ENCODE data around the gene FNBP1. TPM values are rescaled to one million over a fixed set of nuclear protein-coding genes. Genes with fewer than 3 reads are reported as not detected.

The FNBP1 gene
- total and polyA plus RNA-seq, 2 of the 8 experiments (the other 6 are each of a cell fraction or from before 2014, with no cell fraction given) = 7.2 to 40.9 TPM

DNA sequence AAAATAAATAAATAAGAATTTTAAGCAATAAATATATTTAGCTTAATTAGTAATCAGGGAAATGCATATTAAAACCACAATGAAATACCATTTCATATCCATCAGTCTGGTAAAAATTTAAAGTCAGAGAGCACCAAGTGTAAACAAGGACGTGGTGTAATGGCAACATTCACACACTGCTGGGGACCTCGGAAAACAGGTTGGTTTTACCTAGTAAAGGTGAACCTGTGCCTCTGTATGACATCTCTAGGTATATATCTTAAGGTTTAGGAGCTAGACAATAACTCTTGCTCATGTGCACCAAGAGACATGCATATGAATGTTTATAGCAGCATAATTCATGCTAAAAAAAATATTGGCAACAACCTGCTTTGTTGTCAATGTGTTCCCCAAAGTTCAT is 29.7 kb downstream of the FNBP1 start (continued):
- TF ChIP-seq E2F6 (IDR thresholded peaks at IDR 0.05) = no peak
- TF ChIP-seq RFX5 (IDR thresholded peaks at IDR 0.05; ENCODE audit: borderline replicate concordance, low read depth, low read length) = no peak
